HL-60 (cell line): ENCODE data around the gene STRIP1.

Source experiments
- DNase-seq, 2 experiments: peaks; one replicate each; pipeline ENCODE4 v3.0.0-alpha.2; 2010 to 2020; ENCODE audit warnings: low read depth in 1 of 2, low spot score in 1 of 2
- H3K27ac ChIP-seq: fragments of 250-450 bp; sonication (Bioruptor Pico); replicated peaks from 2 replicates; pipeline ENCODE4 v1.5.1; 2020; ENCODE audit warnings: mild to moderate bottlenecking, moderate library complexity
- H3K27me3 ChIP-seq: fragments of 250-450 bp; sonication (Bioruptor Pico); 2 replicates; pipeline ENCODE4 v1.5.1; 2021; ENCODE audit warnings: mild to moderate bottlenecking, moderate library complexity; ENCODE audit not compliant: insufficient read depth, poor library complexity, severe bottlenecking
- H3K4me3 ChIP-seq: replicated peaks from 2 replicates; pipeline ENCODE4 v1.5.1; 2011; ENCODE audit warnings: mild to moderate bottlenecking, control low read depth, low read length; ENCODE audit not compliant: insufficient read depth
- GABPA ChIP-seq: IDR thresholded peaks from 2 replicates; pipeline ENCODE4 v1.6.1; 2012; ENCODE audit warnings: low read depth
- POLR2AphosphoS5 ChIP-seq: IDR thresholded peaks from 2 replicates; pipeline ENCODE4 v1.6.1; 2012; ENCODE audit warnings: low read depth
- SPI1 ChIP-seq: IDR thresholded peaks from 2 replicates; pipeline ENCODE4 v1.6.1; 2012; ENCODE audit warnings: low read depth, mild to moderate bottlenecking, borderline replicate concordance
- TF ChIP-seq, protein P1 (sequence below): IDR thresholded peaks from one replicate; pipeline ENCODE4 v1.5.1; 2011; ENCODE audit warnings: low read length, control low read depth, inconsistent platforms; ENCODE audit not compliant: insufficient read depth
- TF ChIP-seq, protein P2 (sequence below): IDR thresholded peaks from 2 replicates; pipeline ENCODE4 v1.6.1; 2012; ENCODE audit warnings: low read depth; ENCODE audit not compliant: insufficient replicate concordance

STRIP1 gene

DNA sequence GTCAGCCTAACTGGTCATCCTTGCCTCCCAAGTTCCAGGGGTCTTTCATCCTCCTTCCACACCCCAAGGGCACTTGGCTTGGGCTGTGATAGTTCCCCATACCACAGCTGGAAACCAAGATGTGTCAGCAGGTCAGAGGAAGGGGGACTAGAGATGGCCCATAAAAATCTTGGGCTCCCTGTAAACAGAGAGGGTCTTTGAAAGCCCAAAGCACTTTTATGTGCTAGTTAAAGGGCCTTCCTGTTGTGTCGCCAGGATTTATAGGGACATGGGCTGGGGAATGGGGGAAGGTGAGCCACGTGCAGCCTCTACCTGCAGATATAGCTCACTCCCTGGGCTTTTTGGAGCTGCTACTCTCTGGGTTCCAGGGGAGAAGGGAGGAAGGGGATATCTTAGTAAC is 65.9 kb downstream of the STRIP1 start:
- no peak for DNase-seq
- no peak overlapping the region for H3K27ac ChIP-seq
- H3K4me3 ChIP-seq = no peak overlapping the region
- H3K27me3 ChIP-seq = peaks cover 7% of the 10 kb centered on the region
- TF ChIP-seq POLR2AphosphoS5 (no peak), GABPA (no peak), SPI1 (no peak)
- TF ChIP-seq, protein P1, sequence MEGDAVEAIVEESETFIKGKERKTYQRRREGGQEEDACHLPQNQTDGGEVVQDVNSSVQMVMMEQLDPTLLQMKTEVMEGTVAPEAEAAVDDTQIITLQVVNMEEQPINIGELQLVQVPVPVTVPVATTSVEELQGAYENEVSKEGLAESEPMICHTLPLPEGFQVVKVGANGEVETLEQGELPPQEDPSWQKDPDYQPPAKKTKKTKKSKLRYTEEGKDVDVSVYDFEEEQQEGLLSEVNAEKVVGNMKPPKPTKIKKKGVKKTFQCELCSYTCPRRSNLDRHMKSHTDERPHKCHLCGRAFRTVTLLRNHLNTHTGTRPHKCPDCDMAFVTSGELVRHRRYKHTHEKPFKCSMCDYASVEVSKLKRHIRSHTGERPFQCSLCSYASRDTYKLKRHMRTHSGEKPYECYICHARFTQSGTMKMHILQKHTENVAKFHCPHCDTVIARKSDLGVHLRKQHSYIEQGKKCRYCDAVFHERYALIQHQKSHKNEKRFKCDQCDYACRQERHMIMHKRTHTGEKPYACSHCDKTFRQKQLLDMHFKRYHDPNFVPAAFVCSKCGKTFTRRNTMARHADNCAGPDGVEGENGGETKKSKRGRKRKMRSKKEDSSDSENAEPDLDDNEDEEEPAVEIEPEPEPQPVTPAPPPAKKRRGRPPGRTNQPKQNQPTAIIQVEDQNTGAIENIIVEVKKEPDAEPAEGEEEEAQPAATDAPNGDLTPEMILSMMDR = no peak
- TF ChIP-seq, protein P2, sequence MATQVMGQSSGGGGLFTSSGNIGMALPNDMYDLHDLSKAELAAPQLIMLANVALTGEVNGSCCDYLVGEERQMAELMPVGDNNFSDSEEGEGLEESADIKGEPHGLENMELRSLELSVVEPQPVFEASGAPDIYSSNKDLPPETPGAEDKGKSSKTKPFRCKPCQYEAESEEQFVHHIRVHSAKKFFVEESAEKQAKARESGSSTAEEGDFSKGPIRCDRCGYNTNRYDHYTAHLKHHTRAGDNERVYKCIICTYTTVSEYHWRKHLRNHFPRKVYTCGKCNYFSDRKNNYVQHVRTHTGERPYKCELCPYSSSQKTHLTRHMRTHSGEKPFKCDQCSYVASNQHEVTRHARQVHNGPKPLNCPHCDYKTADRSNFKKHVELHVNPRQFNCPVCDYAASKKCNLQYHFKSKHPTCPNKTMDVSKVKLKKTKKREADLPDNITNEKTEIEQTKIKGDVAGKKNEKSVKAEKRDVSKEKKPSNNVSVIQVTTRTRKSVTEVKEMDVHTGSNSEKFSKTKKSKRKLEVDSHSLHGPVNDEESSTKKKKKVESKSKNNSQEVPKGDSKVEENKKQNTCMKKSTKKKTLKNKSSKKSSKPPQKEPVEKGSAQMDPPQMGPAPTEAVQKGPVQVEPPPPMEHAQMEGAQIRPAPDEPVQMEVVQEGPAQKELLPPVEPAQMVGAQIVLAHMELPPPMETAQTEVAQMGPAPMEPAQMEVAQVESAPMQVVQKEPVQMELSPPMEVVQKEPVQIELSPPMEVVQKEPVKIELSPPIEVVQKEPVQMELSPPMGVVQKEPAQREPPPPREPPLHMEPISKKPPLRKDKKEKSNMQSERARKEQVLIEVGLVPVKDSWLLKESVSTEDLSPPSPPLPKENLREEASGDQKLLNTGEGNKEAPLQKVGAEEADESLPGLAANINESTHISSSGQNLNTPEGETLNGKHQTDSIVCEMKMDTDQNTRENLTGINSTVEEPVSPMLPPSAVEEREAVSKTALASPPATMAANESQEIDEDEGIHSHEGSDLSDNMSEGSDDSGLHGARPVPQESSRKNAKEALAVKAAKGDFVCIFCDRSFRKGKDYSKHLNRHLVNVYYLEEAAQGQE = no peak

DNA sequence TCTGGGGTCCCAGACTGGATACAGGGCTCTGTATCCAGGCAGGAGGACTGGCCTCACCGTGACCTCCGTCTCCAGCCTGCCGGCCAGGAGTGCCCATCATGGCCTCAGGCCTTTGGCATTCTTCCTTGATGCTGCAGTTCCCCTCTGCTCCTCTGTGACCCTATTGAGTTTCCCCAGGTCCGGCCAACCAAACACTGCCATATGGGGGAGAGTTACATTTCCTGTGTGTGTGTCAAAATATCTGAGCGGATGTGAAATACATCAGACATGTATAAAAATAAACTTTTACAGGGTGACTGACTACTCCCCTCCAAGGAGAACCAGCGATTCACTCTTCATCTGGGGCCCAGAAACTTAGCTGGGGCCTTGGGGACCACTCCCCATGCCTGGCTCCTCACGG is 67.7 kb downstream of the STRIP1 start:
- TF ChIP-seq, protein P2 = no peak
- no peak for TF ChIP-seq GABPA
- TF ChIP-seq, protein P1 = no peak
- no peak for TF ChIP-seq SPI1
- TF ChIP-seq POLR2AphosphoS5 = no peak
- no peak overlapping the region for H3K27ac ChIP-seq
- no peak for DNase-seq
- H3K4me3 ChIP-seq = no peak overlapping the region
- peaks cover 2% of the 10 kb centered on the region for H3K27me3 ChIP-seq
